GM21786 (cell line): ENCODE results near the gene EZR.
"Not testable (repeated sequence)": the region's sequence is repeated elsewhere in the genome, so short reads cannot be mapped to it uniquely, and the experiment has no call there.

ENCODE experiments used
- ATAC-seq: cut with Tn5 transposase; IDR thresholded peaks from one replicate; pipeline ENCODE4 v1.9.1; 2021; ENCODE audit not compliant: unreplicated experiment

The EZR gene

GRCh38 chr6:158843751-158844683 is 24.8 kb upstream of the EZR start:
- ATAC-seq = no peak

- ATAC-seq = no peak
These were observed 22.2 kb upstream of the EZR start for GRCh38 chr6:158841358-158841757.

GRCh38 chr6:158840465-158840864 is 21.3 kb upstream of the EZR start:
- ATAC-seq = no peak

- no peak for ATAC-seq
These were observed 20.6 kb upstream of the EZR start for GRCh38 chr6:158839796-158840195.

GRCh38 chr6:158838790-158839189 is 19.6 kb upstream of the EZR start:
- ATAC-seq = not testable (repeated sequence)

- ATAC-seq = no peak
These were observed 18.8 kb upstream of the EZR start for GRCh38 chr6:158837684-158838625.

GRCh38 chr6:158836625-158837311 is 17.6 kb upstream of the EZR start:
- ATAC-seq = no peak

- no peak for ATAC-seq
These were observed 16.6 kb upstream of the EZR start for GRCh38 chr6:158835616-158836221.

- no peak for ATAC-seq
These were observed 15.7 kb upstream of the EZR start for GRCh38 chr6:158834675-158835385.

GRCh38 chr6:158832807-158833206 is 13.6 kb upstream of the EZR start:
- ATAC-seq = not testable (repeated sequence)

- no peak for ATAC-seq
These were observed 12.9 kb upstream of the EZR start for GRCh38 chr6:158832026-158832425.

GRCh38 chr6:158831571-158831970 is 12.4 kb upstream of the EZR start:
- no peak for ATAC-seq

- no peak for ATAC-seq
These were observed 11.6 kb upstream of the EZR start for GRCh38 chr6:158830736-158831135.

GRCh38 chr6:158828807-158829206 is 9.6 kb upstream of the EZR start:
- no peak for ATAC-seq

GRCh38 chr6:158826819-158827501 is 7.8 kb upstream of the EZR start:
- ATAC-seq = peak; percentile 68

- ATAC-seq = no peak
These were observed 6.8 kb upstream of the EZR start for GRCh38 chr6:158825951-158826306.

- ATAC-seq = no peak
These were observed 6.1 kb upstream of the EZR start for GRCh38 chr6:158825038-158825950.

- not testable (repeated sequence) for ATAC-seq
These were observed 4.4 kb upstream of the EZR start for GRCh38 chr6:158823616-158824015.
